GM12878 (cell line): ENCODE data around the gene SPTSSB. TPM values are rescaled to one million over a fixed set of nuclear protein-coding genes. Genes with fewer than 3 reads are reported as not detected.

ENCODE experiments used
- ATAC-seq: fragments of 200-7000 bp; cut with Tn5 transposase; 3 replicates; pipeline ENCODE4 v1.9.1; 2020; ENCODE audit warnings: mild to moderate bottlenecking, moderate library complexity
- BruUV-seq: library from RNA; stranded (reverse); fragments of 400-500 nt; replicated peaks from 2 replicates; lab custom pipeline; 2021; lab: Mats Ljungman, UMichigan
- CTCF ChIA-PET: fragments of 300-600 bp; sonication (Branson Sonifier 250); formaldehyde crosslinking; extraction: SDS; loops from one replicate; lab custom pipeline; 2021; ENCODE audit warnings: inconsistent platforms; lab: Yijun Ruan, JAX
- POLR2A ChIA-PET: fragments of 350-600 bp; formaldehyde crosslinking; extraction: SDS; loops from one replicate; lab custom pipeline; 2021; ENCODE audit warnings: inconsistent platforms; lab: Charles Lee
- RAD21 ChIA-PET: fragments of 300-600 bp; sonication (Branson Sonifier 250); formaldehyde crosslinking; loops from one replicate; lab custom pipeline; 2023; ENCODE audit warnings: antibody characterized with exemption; ENCODE audit not compliant: unreplicated experiment; lab: Charles Lee
- SMC1A ChIA-PET: fragments of 300-600 bp; sonication (Branson Sonifier 250); formaldehyde crosslinking; loops from one replicate; lab custom pipeline; 2023; ENCODE audit not compliant: unreplicated experiment, uncharacterized antibody; lab: Charles Lee
- DNase-seq: peaks from one replicate; pipeline ENCODE4 v3.0.0-alpha.2; 2011; ENCODE audit warnings: low read depth, low spot score
- FAIRE-seq: peaks from 3 replicates; lab custom pipeline; 2011; peaks lifted over from hg19 to GRCh38; lab: Jason Lieb, UNC
- H2AFZ ChIP-seq: 2 replicates; pipeline ENCODE4 v1.6.0; 2011; ENCODE audit warnings: low read depth, low read length, control low read depth; ENCODE audit not compliant: control insufficient read depth
- H3K27ac ChIP-seq: 2 replicates; pipeline ENCODE4 v1.5.1; 2011; ENCODE audit warnings: control low read depth; ENCODE audit not compliant: control insufficient read depth, insufficient read depth
- H3K27me3 ChIP-seq, 2 experiments: replicated peaks in 1 of 2; 2 replicates each; pipeline versions ENCODE4 v1.6.0 to v1.6.1; 2011; ENCODE audit warnings: low read length in 1 of 2; ENCODE audit not compliant: control insufficient read depth in 2 of 2, insufficient read depth in 2 of 2
- H3K36me3 ChIP-seq, 2 experiments: 2 replicates each; pipeline ENCODE4 v1.5.1; 2011; ENCODE audit warnings: low read length in 1 of 2; ENCODE audit not compliant: control insufficient read depth in 2 of 2, insufficient read depth in 2 of 2
- H3K4me1 ChIP-seq: 2 replicates; pipeline ENCODE4 v1.6.1; 2011; ENCODE audit warnings: mild to moderate bottlenecking, low read length, moderate library complexity, mixed read lengths; ENCODE audit not compliant: control insufficient read depth, insufficient read depth
- H3K4me2 ChIP-seq: 2 replicates; pipeline ENCODE4 v1.6.0; 2011; ENCODE audit warnings: control low read depth; ENCODE audit not compliant: control insufficient read depth, insufficient read depth
- H3K4me3 ChIP-seq: fragments of 200-600 bp; sonication (generic); 2 replicates; pipeline ENCODE4 v1.5.1; 2016
- H3K79me2 ChIP-seq: 2 replicates; pipeline ENCODE4 v1.6.0; 2011; ENCODE audit warnings: low read length; ENCODE audit not compliant: control insufficient read depth, insufficient read depth
- H3K9ac ChIP-seq: 2 replicates; pipeline ENCODE4 v1.8.0; 2011; ENCODE audit warnings: low read length, control low read depth, mixed read lengths; ENCODE audit not compliant: control insufficient read depth, insufficient read depth
- H3K9me3 ChIP-seq: replicated peaks from 3 replicates; pipeline ENCODE4 v1.5.1; 2011; ENCODE audit warnings: mild to moderate bottlenecking, low read length; ENCODE audit not compliant: control insufficient read depth, insufficient read depth
- H4K20me1 ChIP-seq: 2 replicates; pipeline ENCODE4 v1.6.0; 2011; ENCODE audit not compliant: control insufficient read depth, insufficient read depth
- HDAC2 ChIP-seq: fragments of 200-600 bp; sonication (generic); IDR thresholded peaks from 2 replicates; pipeline ENCODE4 v1.6.1; 2017
- NR2C2 ChIP-seq: IDR thresholded peaks from 2 replicates; pipeline ENCODE4 v1.6.1; 2011; ENCODE audit warnings: borderline replicate concordance, low read depth; ENCODE audit not compliant: control insufficient read depth, insufficient read length
- RAD21 ChIP-seq: IDR thresholded peaks from 2 replicates; pipeline ENCODE4 v1.6.1; 2011; ENCODE audit warnings: mild to moderate bottlenecking, low read depth, low read length, moderate library complexity; ENCODE audit not compliant: insufficient read depth
- TCF3 ChIP-seq: IDR thresholded peaks from 2 replicates; pipeline ENCODE4 v1.6.1; 2012; ENCODE audit warnings: low read depth, mild to moderate bottlenecking, low read length, borderline replicate concordance; ENCODE audit not compliant: insufficient read depth
- WGBS: methylation state at CpG from one replicate; pipeline ENCODE4 v1.1.6; 2016; ENCODE audit warnings: low lambda C conversion rate; ENCODE audit not compliant: insufficient replicate concordance, insufficient coverage; ENCODE audit errors: missing lambda C conversion rate; 5-methylcytosine and 5-hydroxymethylcytosine counted together
- in situ Hi-C: fragments of 300-500 bp; cut with MboI; formaldehyde crosslinking; loops from 9 replicates; pipeline ENCODE4 v1.14.3; 2018; ENCODE audit warnings: mixed read lengths
- intact Hi-C: fragments of 100-400 bp; cut with micrococcal nuclease; formaldehyde crosslinking; loops from one replicate; pipeline ENCODE4 v1.14.2; 2022; ENCODE audit not compliant: unreplicated experiment
- polyA plus RNA-seq, 11 experiments: library from polyadenylated mRNA; depleted of rRNA in 4 of 11; unstranded in 6 of 11; stranded (reverse) in 5 of 11; fragments of >200 nt; fragmentation: Nextera tagmentation in 4 of 11; fragmentation: Illumina TruSeq in 1 of 11; extraction: Ambion mirVana in 4 of 11; extraction: Trizol in 1 of 11; gene quantifications; 1 replicate in 1 of 11; 2 replicates in 10 of 11; pipeline versions ENCODE4 v1.2.1 to v1.2.3, GENCODE V29; 2011 to 2016; ENCODE audit warnings: inconsistent platforms in 2 of 11, missing spikeins in 2 of 11, low read depth in 1 of 11
- total RNA-seq, 4 experiments: library from RNA; depleted of rRNA in 3 of 4; stranded (reverse); fragments of >200 nt in 3 of 4; fragmentation: Illumina TruSeq in 1 of 4; extraction: Trizol in 1 of 4; gene quantifications; 2 replicates each; pipeline versions ENCODE4 v1.2.1 to v1.2.3, GENCODE V29; 2013 to 2021
- TF ChIP-seq, protein P1 (sequence below), 3 experiments: IDR thresholded peaks in 2 of 3; conservative IDR thresholded peaks in 1 of 3; 2 replicates each; pipeline ENCODE4 v1.5.1; 2011; ENCODE audit warnings: low read depth in 3 of 3, low read length in 3 of 3, mild to moderate bottlenecking in 3 of 3, control low read depth in 2 of 3, moderate library complexity in 2 of 3, inconsistent platforms in 1 of 3, mixed read lengths in 1 of 3; ENCODE audit not compliant: control insufficient read depth in 2 of 3, insufficient read depth in 1 of 3; ENCODE audit errors: extremely low read depth in 1 of 3

Gene SPTSSB
- total and polyA plus RNA-seq, 10 of the 15 experiments (the other 5 are each of a cell fraction or from before 2014, with no cell fraction given): 0.19 to 30.6 (median 0.91) TPM

DNA sequence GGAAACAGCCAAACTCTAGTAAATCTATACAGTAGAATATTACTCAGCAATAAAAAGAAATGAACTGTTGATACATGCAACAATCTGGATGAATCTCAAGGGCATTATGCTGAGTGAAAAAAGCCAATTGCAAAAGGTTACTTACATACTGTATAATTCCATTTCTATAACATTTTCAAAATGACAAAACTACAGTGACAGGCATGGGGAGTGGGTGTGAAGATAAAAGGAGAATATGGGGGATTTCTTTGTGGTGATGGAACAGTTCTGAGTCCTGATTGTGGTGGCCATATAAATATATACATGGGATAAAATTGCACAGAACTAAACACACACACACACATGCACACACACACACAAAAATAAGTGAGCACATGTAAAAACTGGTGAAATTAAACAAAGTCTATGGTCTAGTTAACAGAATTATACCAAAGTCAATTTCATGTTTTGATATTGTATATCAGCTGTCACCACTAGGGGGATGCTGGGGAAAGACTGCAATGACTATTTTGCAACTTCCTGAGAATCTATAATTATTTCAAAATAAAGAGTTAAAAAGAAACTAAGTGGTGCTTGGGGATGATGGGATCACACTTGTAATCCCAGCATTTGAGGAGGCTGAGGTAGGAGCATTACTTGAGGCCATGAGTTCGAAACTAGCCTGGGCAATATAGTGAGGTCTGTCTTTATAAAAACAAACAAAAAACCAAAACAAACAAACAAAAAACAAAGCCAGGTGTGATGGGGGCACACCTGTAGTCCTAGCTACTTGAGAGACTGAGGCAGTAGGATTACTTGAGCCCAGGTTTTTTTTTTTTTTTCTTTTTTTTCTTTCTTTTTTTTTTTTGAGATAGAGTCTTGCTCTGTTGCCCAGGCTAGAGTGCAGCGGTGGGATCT, 66.0 kb downstream of the SPTSSB start:
- Histone ChIP-seq H3K9ac (no peak overlapping the region), H3K36me3 (no peaks in the 10 kb centered on the region), H3K4me1 (no peaks in the 10 kb centered on the region), H4K20me1 (no peaks in the 10 kb centered on the region), H3K27ac (no peak overlapping the region), H3K4me3 (no peak overlapping the region), H3K4me2 (no peak overlapping the region), H3K79me2 (no peaks in the 10 kb centered on the region), H2AFZ (no peak overlapping the region), H3K27me3 (no peaks in the 10 kb centered on the region), H3K9me3 (peaks cover 15% of the 10 kb centered on the region; the same call in 2 of the 3 replicates)
- ChIA-PET RAD21 (interaction anchor here (1.2 kb wide), 1 partner anchor 101 kb away, joined by 3 read pairs; no protein-coding TSS in a partner anchor), SMC1A (interaction anchor here (0.6 to 5.3 kb wide), 5 partner anchors 12 to 318 kb away, joined by 3 to 23 read pairs (median 3); no protein-coding TSS in a partner anchor), POLR2A (no interaction called here), CTCF (interaction anchor here (0.6 to 2.8 kb wide), 10 partner anchors 13 to 118 kb away, joined by 3 to 7 read pairs (median 4); no protein-coding TSS in a partner anchor)
- peak; percentile 73 for FAIRE-seq
- intact Hi-C loops (loop anchor here (1.0 kb wide), 1 partner anchor 104 kb away; no protein-coding TSS in a partner anchor), in situ Hi-C loops (no loop called here)
- BruUV-seq: no TSS peak
- ATAC-seq: peak; percentile 51
- DNase-seq: no peak
- WGBS: 95% methylated on average over 2 of the region's 2 CpGs
- peak; percentile 22; the same call in 1 of the 2 replicates for TF ChIP-seq RAD21
- TF ChIP-seq HDAC2: no peak
- TF ChIP-seq, protein P1, sequence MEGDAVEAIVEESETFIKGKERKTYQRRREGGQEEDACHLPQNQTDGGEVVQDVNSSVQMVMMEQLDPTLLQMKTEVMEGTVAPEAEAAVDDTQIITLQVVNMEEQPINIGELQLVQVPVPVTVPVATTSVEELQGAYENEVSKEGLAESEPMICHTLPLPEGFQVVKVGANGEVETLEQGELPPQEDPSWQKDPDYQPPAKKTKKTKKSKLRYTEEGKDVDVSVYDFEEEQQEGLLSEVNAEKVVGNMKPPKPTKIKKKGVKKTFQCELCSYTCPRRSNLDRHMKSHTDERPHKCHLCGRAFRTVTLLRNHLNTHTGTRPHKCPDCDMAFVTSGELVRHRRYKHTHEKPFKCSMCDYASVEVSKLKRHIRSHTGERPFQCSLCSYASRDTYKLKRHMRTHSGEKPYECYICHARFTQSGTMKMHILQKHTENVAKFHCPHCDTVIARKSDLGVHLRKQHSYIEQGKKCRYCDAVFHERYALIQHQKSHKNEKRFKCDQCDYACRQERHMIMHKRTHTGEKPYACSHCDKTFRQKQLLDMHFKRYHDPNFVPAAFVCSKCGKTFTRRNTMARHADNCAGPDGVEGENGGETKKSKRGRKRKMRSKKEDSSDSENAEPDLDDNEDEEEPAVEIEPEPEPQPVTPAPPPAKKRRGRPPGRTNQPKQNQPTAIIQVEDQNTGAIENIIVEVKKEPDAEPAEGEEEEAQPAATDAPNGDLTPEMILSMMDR (IDR thresholded peaks at IDR 0.05 in 2 of 3, conservative IDR thresholded peaks at IDR 0.05 in 1 of 3; ENCODE audit: control insufficient read depth in 2 of 3, extremely low read depth in 1 of 3, insufficient read depth in 1 of 3, low read depth in 3 of 3, low read length in 3 of 3): peak; percentile 38 to 71 (median 52)
- no peak for TF ChIP-seq NR2C2
- TF ChIP-seq TCF3: no peak
